OCI-LY3 (cell line): ENCODE results near the gene LCK.

ENCODE experiments used
- H2AFZ ChIP-seq: fragments of 200-600, 300-600 bp; shearing (Covaris generic); 2 replicates; pipeline ENCODE4 v1.6.0; 2014; ENCODE audit warnings: antibody characterized with exemption, low read depth, low read length
- H3K27ac ChIP-seq: fragments of 200-600, 300-600 bp; sonication (generic); 2 replicates; pipeline ENCODE4 v1.5.1; 2014; ENCODE audit warnings: mild to moderate bottlenecking, low read length, moderate library complexity, mixed read lengths
- H3K27me3 ChIP-seq: fragments of 200-600, 300-600 bp; sonication (generic); 2 replicates; pipeline ENCODE4 v1.6.1; 2014; ENCODE audit warnings: low read depth, low read length, mixed read lengths
- H3K36me3 ChIP-seq: fragments of 200-600, 300-600 bp; sonication (generic); replicated peaks from 2 replicates; pipeline ENCODE3; 2014; ENCODE audit warnings: low read depth, low read length, mixed read lengths
- H3K4me1 ChIP-seq: fragments of 300-600, 200-600 bp; sonication (generic); 2 replicates; pipeline ENCODE4 v1.6.1; 2014; ENCODE audit warnings: low read length, mixed read lengths
- H3K4me2 ChIP-seq: fragments of 200-600, 300-600 bp; sonication (generic); 2 replicates; pipeline ENCODE4 v1.6.1; 2014; ENCODE audit warnings: low read length, mixed read lengths
- H3K4me3 ChIP-seq: fragments of 300-600, 200-600 bp; sonication (generic); 2 replicates; pipeline ENCODE4 v1.5.1; 2014; ENCODE audit warnings: antibody characterized with exemption, mild to moderate bottlenecking, low read length, moderate library complexity
- H3K79me2 ChIP-seq: fragments of 300-600, 200-600 bp; shearing (Covaris generic); 2 replicates; pipeline ENCODE4 v1.6.1; 2014; ENCODE audit warnings: mild to moderate bottlenecking, low read length, mixed read lengths
- H3K9ac ChIP-seq: fragments of 300-600, 200-600 bp; shearing (Covaris generic); 2 replicates; pipeline ENCODE4 v1.6.0; 2014; ENCODE audit warnings: mild to moderate bottlenecking, low read length, moderate library complexity
- H3K9me3 ChIP-seq: fragments of 200-600, 300-600 bp; shearing (Covaris generic); 2 replicates; pipeline ENCODE4 v1.6.1; 2014; ENCODE audit warnings: low read length, mixed read lengths; ENCODE audit not compliant: insufficient read depth
- H4K20me1 ChIP-seq: fragments of 200-600, 300-600 bp; sonication (generic); 2 replicates; pipeline ENCODE4 v1.6.1; 2016; ENCODE audit warnings: low read length, mixed read lengths; ENCODE audit not compliant: insufficient read depth
- CTCF ChIP-seq: fragments of 200-600, 300-600 bp; sonication (generic); IDR thresholded peaks from 2 replicates; pipeline ENCODE4 v1.5.1; 2014; ENCODE audit warnings: antibody characterized with exemption, low read length, low read depth
- EZH2phosphoT487 ChIP-seq: fragments of 200-600 bp; shearing (Covaris generic); IDR thresholded peaks from 2 replicates; pipeline ENCODE4 v1.6.1; 2018; ENCODE audit warnings: antibody characterized with exemption, mixed run types, low read depth

LCK gene

GRCh38 chr1:32299327-32299726 lies 48.3 kb downstream of the LCK start:
- no peaks in the 10 kb centered on the region for H3K9me3 ChIP-seq
- no peak overlapping the region for H3K27ac ChIP-seq
- peaks cover 32% of the 10 kb centered on the region for H4K20me1 ChIP-seq
- H3K9ac ChIP-seq, result no peak overlapping the region
- no peak overlapping the region for H3K4me3 ChIP-seq
- no peak overlapping the region for H2AFZ ChIP-seq
- TF ChIP-seq EZH2phosphoT487 (no peak), CTCF (no peak)
- no peaks in the 10 kb centered on the region for H3K4me1 ChIP-seq
- H3K36me3 ChIP-seq, result peaks cover 12% of the 10 kb centered on the region
- peaks cover 68% of the 10 kb centered on the region for H3K79me2 ChIP-seq
- H3K4me2 ChIP-seq, result no peak overlapping the region
- no peaks in the 10 kb centered on the region for H3K27me3 ChIP-seq

- H3K27me3 ChIP-seq, result no peaks in the 10 kb centered on the region
- peaks cover 39% of the 10 kb centered on the region for H3K36me3 ChIP-seq
- H3K4me3 ChIP-seq, result no peak overlapping the region
- H3K9ac ChIP-seq, result no peak overlapping the region
- no peaks in the 10 kb centered on the region; the same call in 1 of the 2 replicates for H3K9me3 ChIP-seq
- H2AFZ ChIP-seq, result no peak overlapping the region
- no peak overlapping the region for H3K27ac ChIP-seq
- no peak overlapping the region for H3K4me2 ChIP-seq
- peaks cover 13% of the 10 kb centered on the region for H3K4me1 ChIP-seq
- peaks cover 10% of the 10 kb centered on the region; the same call in 1 of the 2 replicates for H4K20me1 ChIP-seq
- H3K79me2 ChIP-seq, result peaks cover 60% of the 10 kb centered on the region
- no peak for TF ChIP-seq CTCF
- TF ChIP-seq EZH2phosphoT487, result no peak
Measured at GRCh38 chr1:32303358-32303757, 52.3 kb downstream of the LCK start.

- Histone ChIP-seq H3K4me1 (peaks cover 19% of the 10 kb centered on the region), H4K20me1 (peaks cover 12% of the 10 kb centered on the region; the same call in 1 of the 2 replicates), H3K27ac (no peak overlapping the region), H3K9ac (no peak overlapping the region), H3K36me3 (peaks cover 39% of the 10 kb centered on the region), H3K4me3 (no peak overlapping the region), H3K4me2 (no peak overlapping the region), H3K79me2 (peaks cover 62% of the 10 kb centered on the region), H2AFZ (no peak overlapping the region), H3K9me3 (no peaks in the 10 kb centered on the region; the same call in 1 of the 2 replicates), H3K27me3 (no peaks in the 10 kb centered on the region)
- TF ChIP-seq CTCF (no peak), EZH2phosphoT487 (no peak)
Measured at GRCh38 chr1:32303997-32304622, 53.0 kb downstream of the LCK start.

- no peak overlapping the region for H3K27ac ChIP-seq
- H3K4me3 ChIP-seq, result no peak overlapping the region
- H3K79me2 ChIP-seq, result peaks cover 60% of the 10 kb centered on the region
- peaks cover 39% of the 10 kb centered on the region for H3K36me3 ChIP-seq
- no peak for TF ChIP-seq EZH2phosphoT487
- TF ChIP-seq CTCF, result no peak
- no peaks in the 10 kb centered on the region for H3K27me3 ChIP-seq
- H3K4me1 ChIP-seq, result peaks cover 23% of the 10 kb centered on the region
- H4K20me1 ChIP-seq, result peaks cover 10% of the 10 kb centered on the region; the same call in 1 of the 2 replicates
- H3K4me2 ChIP-seq, result no peak overlapping the region
- H3K9me3 ChIP-seq, result no peaks in the 10 kb centered on the region; the same call in 1 of the 2 replicates
- no peak overlapping the region for H3K9ac ChIP-seq
- H2AFZ ChIP-seq, result no peak overlapping the region
Measured at GRCh38 chr1:32305310-32305709, 54.2 kb downstream of the LCK start.
